ENCODE data around the gene SLC38A3.
A peak's percentile ranks its signal among the peaks of the same experiment; 100 is the strongest.
"Not testable (repeated sequence)": the region's sequence is repeated elsewhere in the genome, so short reads cannot be mapped to it uniquely, and the experiment has no call there.

The SLC38A3 gene

GRCh38 chr3:50261505-50261904 is 56.4 kb downstream of the SLC38A3 start:
- TF ChIP-seq CTCF (IDR thresholded peaks at IDR 0.05; ENCODE audit: low read depth, low read length) = no peak
- H3K4me3 ChIP-seq (replicated peaks in 1 of 2; ENCODE audit: low read depth in 2 of 2, low read length in 2 of 2) = no peak overlapping the region
- DNase-seq (ENCODE audit: low read depth in 2 of 2) = no peak

- not testable (repeated sequence) for DNase-seq (ENCODE audit: low read depth in 2 of 2); H3K4me3 ChIP-seq (replicated peaks in 1 of 2; ENCODE audit: low read depth in 2 of 2, low read length in 2 of 2)
Measured at GRCh38 chr3:50262200-50262599, 57.1 kb downstream of the SLC38A3 start.

DNA sequence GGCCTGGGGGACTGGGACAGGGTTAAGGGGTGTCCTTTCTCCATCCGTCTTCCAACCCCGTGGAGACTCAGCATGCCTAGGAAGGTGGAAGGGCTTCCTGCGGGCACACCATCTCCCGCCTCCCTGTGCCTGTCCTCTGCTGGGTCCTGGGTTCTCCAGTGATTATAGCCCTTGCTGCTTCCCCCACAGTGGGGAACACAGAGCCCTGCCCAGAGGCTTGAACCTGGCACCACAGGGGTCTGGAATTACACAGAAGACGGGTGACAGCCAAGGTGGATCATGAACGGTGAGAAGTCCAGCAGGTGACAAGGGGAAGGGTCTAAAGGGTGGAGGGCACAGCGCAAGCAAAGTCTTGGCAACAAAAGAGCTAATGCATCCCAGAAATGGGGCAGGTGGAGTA is 57.7 kb downstream of the SLC38A3 start:
- H3K4me3 ChIP-seq (replicated peaks in 1 of 2; ENCODE audit: low read depth in 2 of 2, low read length in 2 of 2) = no peak overlapping the region
- DNase-seq (ENCODE audit: low read depth in 2 of 2) = no peak
- no peak for TF ChIP-seq CTCF (IDR thresholded peaks at IDR 0.05; ENCODE audit: low read depth, low read length)

GRCh38 chr3:50263478-50264382 is 58.7 kb downstream of the SLC38A3 start:
- no peak for TF ChIP-seq CTCF (IDR thresholded peaks at IDR 0.05; ENCODE audit: low read depth, low read length)
- no peak overlapping the region for H3K4me3 ChIP-seq (replicated peaks in 1 of 2; ENCODE audit: low read depth in 2 of 2, low read length in 2 of 2)

DNA sequence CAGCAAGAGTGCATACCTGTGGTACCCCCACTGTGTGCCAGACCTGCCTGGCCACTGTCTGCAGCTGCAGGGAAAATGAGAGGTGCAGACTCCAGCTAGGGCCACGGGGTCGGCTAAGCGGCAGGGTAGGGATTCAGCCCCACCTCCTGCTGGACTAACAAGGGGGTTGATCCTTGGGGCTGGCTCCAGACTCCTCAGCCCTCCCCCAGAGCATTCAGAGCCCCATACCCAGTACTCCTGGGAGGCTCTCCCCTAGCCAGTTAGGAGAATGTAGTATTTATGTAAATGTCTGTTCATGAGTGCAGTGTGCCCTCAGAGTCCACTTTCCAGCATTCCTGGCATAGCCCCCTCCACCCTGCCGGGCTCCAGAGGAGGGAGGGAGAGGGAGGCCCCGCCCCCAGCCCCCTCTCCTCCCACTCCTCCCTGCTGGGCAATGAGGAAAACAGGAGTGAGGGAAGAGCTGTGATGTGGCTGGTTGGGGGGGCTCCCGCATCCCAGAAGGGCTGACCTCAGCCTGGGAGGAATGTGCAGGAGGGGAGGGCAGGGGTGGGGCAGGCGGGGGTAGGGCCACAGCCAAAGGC is 59.4 kb downstream of the SLC38A3 start:
- peak; percentile 68 to 95 for DNase-seq (ENCODE audit: low read depth in 2 of 2)
- TF ChIP-seq CTCF (IDR thresholded peaks at IDR 0.05; ENCODE audit: low read depth, low read length) = no peak
- no peak overlapping the region for H3K4me3 ChIP-seq (replicated peaks in 1 of 2; ENCODE audit: low read depth in 2 of 2, low read length in 2 of 2)

More at GRCh38 chr3:50263478-50264382, 58.7 kb downstream of the SLC38A3 start:
- DNase-seq (ENCODE audit: low read depth in 2 of 2) = peak; percentile 30 to 33

GRCh38 chr3:50264964-50265485 is 60.0 kb downstream of the SLC38A3 start:
- no peak for TF ChIP-seq CTCF (IDR thresholded peaks at IDR 0.05; ENCODE audit: low read depth, low read length)
- no peak for DNase-seq (ENCODE audit: low read depth in 2 of 2)
- no peak overlapping the region for H3K4me3 ChIP-seq (replicated peaks in 1 of 2; ENCODE audit: low read depth in 2 of 2, low read length in 2 of 2)

- no peak for DNase-seq (ENCODE audit: low read depth in 2 of 2)
- H3K4me3 ChIP-seq (replicated peaks in 1 of 2; ENCODE audit: low read depth in 2 of 2, low read length in 2 of 2) = no peak overlapping the region
- no peak for TF ChIP-seq CTCF (IDR thresholded peaks at IDR 0.05; ENCODE audit: low read depth, low read length)
Measured at GRCh38 chr3:50265571-50265970, 60.5 kb downstream of the SLC38A3 start.

Data from cardiac fibroblast (primary cell).